ENCODE measurements around the gene ATP1A1. TPM values are rescaled to one million over a fixed set of nuclear protein-coding genes. Genes with fewer than 3 reads are reported as not detected.
A peak's percentile ranks its signal among the peaks of the same experiment; 100 is the strongest.

ATP1A1 gene
- total and polyA plus RNA-seq, 7 donors, result 66.1 to 440 (median 230) TPM

GRCh38 chr1:116368241-116368640, 4.8 kb upstream of the ATP1A1 start:
- ATAC-seq (no peak), DNase-seq (no peak)
- Histone ChIP-seq H3K4me1 (peaks cover 23% of the 10 kb centered on the region), H3K36me3 (ENCODE audit: insufficient read depth in 1 of 2, low read depth in 1 of 2) (no peaks in the 10 kb centered on the region), H3K9me3 (no peaks in the 10 kb centered on the region), H3K27me3 (ENCODE audit: insufficient read depth in 3 of 3, low read length in 2 of 3) (no peaks in the 10 kb centered on the region), H3K4me3 (no peak overlapping the region), H3K27ac (no peak overlapping the region)
- intact Hi-C loops (cut with DNase I), result loop anchor here in 1 of 2 donors (5.0 kb wide), 1 partner anchor 201 kb away; no protein-coding TSS in a partner anchor
- WGBS, 3 donors, result 50 to 58% (median 52%) methylated on average over 2 of the region's 2 CpGs
- TF ChIP-seq CTCF (IDR thresholded peaks at IDR 0.05), result no peak

- 39 to 55% (median 51%) methylated on average over 2 of the region's 2 CpGs for WGBS, 3 donors
- Histone ChIP-seq H3K36me3 (ENCODE audit: insufficient read depth in 1 of 2, low read depth in 1 of 2) (no peaks in the 10 kb centered on the region), H3K27me3 (ENCODE audit: insufficient read depth in 3 of 3, low read length in 2 of 3) (no peaks in the 10 kb centered on the region), H3K4me3 (no peak overlapping the region), H3K27ac (no peak overlapping the region), H3K9me3 (no peaks in the 10 kb centered on the region), H3K4me1 (peaks cover 33% of the 10 kb centered on the region)
- no peak for TF ChIP-seq CTCF (IDR thresholded peaks at IDR 0.05)
- DNase-seq, result no peak
- ATAC-seq, result no peak
- intact Hi-C loops (cut with DNase I), result loop anchor here in 1 of 2 donors (5.0 kb wide), 1 partner anchor 117 kb away; no protein-coding TSS in a partner anchor
These were observed 2.9 kb upstream of the ATP1A1 start for GRCh38 chr1:116370181-116370580.

DNA sequence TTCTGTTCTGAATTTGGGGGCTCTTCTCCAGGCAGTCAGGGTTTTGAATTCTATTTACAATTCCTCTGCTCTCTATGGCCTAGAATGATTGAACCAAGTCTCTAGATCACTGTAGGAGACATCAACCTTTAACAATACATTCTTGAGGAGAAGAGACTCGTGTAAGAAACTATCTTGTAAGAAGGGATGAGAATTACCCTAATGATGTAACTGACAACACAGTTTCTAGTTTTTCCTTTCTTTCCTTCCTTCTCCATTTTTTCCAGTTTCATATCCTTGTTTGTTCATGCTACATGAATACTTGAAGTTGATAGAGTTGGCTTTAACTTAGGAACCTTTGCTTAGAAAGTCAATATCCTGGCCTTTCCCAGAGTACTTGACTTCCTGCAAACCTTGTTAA, 1.3 kb upstream of the ATP1A1 start:
- ATAC-seq (no peak), DNase-seq (no peak)
- intact Hi-C loops (cut with DNase I), result loop anchor here in 1 of 2 donors (5.0 kb wide), 1 partner anchor 116 kb away; no protein-coding TSS in a partner anchor
- Histone ChIP-seq H3K4me3 (no peak overlapping the region), H3K9me3 (no peaks in the 10 kb centered on the region), H3K36me3 (ENCODE audit: insufficient read depth in 1 of 2, low read depth in 1 of 2) (no peaks in the 10 kb centered on the region), H3K4me1 (peaks cover 38% of the 10 kb centered on the region), H3K27me3 (ENCODE audit: insufficient read depth in 3 of 3, low read length in 2 of 3) (no peaks in the 10 kb centered on the region), H3K27ac (peak overlapping the region; percentile 89)
- WGBS, 3 donors, result 50 to 71% (median 57%) methylated on average over 1 of the region's 1 CpG
- no peak for TF ChIP-seq CTCF (IDR thresholded peaks at IDR 0.05)

- Histone ChIP-seq H3K4me3 (peak overlapping the region; percentile 81), H3K4me1 (peaks cover 42% of the 10 kb centered on the region), H3K36me3 (ENCODE audit: insufficient read depth in 1 of 2, low read depth in 1 of 2) (no peaks in the 10 kb centered on the region), H3K27me3 (ENCODE audit: insufficient read depth in 3 of 3, low read length in 2 of 3) (no peaks in the 10 kb centered on the region), H3K27ac (peak overlapping the region; percentile 89), H3K9me3 (no peaks in the 10 kb centered on the region)
- ATAC-seq, result no peak
- DNase-seq, result no peak
- 31 to 38% (median 36%) methylated on average over 11 of the region's 11 CpGs for WGBS, 3 donors
- intact Hi-C loops (cut with DNase I), result loop anchor here in 1 of 2 donors (5.0 kb wide), 1 partner anchor 115 kb away; no protein-coding TSS in a partner anchor
- no peak for TF ChIP-seq CTCF (IDR thresholded peaks at IDR 0.05)
These were observed 853 bp upstream of the ATP1A1 start for GRCh38 chr1:116372191-116372590.

All from psoas muscle (tissue), 8 donors.